Measurements from ENCODE around the gene SLC66A2. TPM values are rescaled to one million over a fixed set of nuclear protein-coding genes. Genes with fewer than 3 reads are reported as not detected.

Gene SLC66A2
- polyA plus RNA-seq, 4 donors, result 21.1 to 34.6 (median 30.0) TPM

GRCh38 chr18:79952456-79952995 is 1.1 kb upstream of the SLC66A2 start:
- DNase-seq (ENCODE audit: low read depth in 4 of 4, low spot score in 2 of 4), result no peak

GRCh38 chr18:79950515-79951341 is 725 bp downstream of the SLC66A2 start:
- no peak for DNase-seq (ENCODE audit: low read depth in 4 of 4, low spot score in 2 of 4)

GRCh38 chr18:79949697-79950487 is 1.6 kb downstream of the SLC66A2 start:
- DNase-seq (ENCODE audit: low read depth in 4 of 4, low spot score in 2 of 4), result no peak

- DNase-seq (ENCODE audit: low read depth in 4 of 4, low spot score in 2 of 4), result no peak
Observed at GRCh38 chr18:79948719-79949411, 2.6 kb downstream of the SLC66A2 start.

- no peak for DNase-seq (ENCODE audit: low read depth in 4 of 4, low spot score in 2 of 4)
Observed at GRCh38 chr18:79947881-79948610, 3.4 kb downstream of the SLC66A2 start.

- no peak for DNase-seq (ENCODE audit: low read depth in 4 of 4, low spot score in 2 of 4)
Observed at GRCh38 chr18:79947054-79947755, 4.2 kb downstream of the SLC66A2 start.

GRCh38 chr18:79945118-79946042 is 6.1 kb downstream of the SLC66A2 start:
- no peak for DNase-seq (ENCODE audit: low read depth in 4 of 4, low spot score in 2 of 4)

- DNase-seq (ENCODE audit: low read depth in 4 of 4, low spot score in 2 of 4), result no peak
Observed at GRCh38 chr18:79944746-79945117, 6.7 kb downstream of the SLC66A2 start.

- DNase-seq (ENCODE audit: low read depth in 4 of 4, low spot score in 2 of 4), result no peak
Observed at GRCh38 chr18:79944126-79944731, 7.2 kb downstream of the SLC66A2 start.

GRCh38 chr18:79943608-79944125 is 7.8 kb downstream of the SLC66A2 start:
- DNase-seq (ENCODE audit: low read depth in 4 of 4, low spot score in 2 of 4), result no peak

- DNase-seq (ENCODE audit: low read depth in 4 of 4, low spot score in 2 of 4), result no peak
Observed at GRCh38 chr18:79942786-79943607, 8.5 kb downstream of the SLC66A2 start.

GRCh38 chr18:79942211-79942610 is 9.2 kb downstream of the SLC66A2 start:
- DNase-seq (ENCODE audit: low read depth in 4 of 4, low spot score in 2 of 4), result no peak

GRCh38 chr18:79941473-79942119 is 9.9 kb downstream of the SLC66A2 start:
- no peak for DNase-seq (ENCODE audit: low read depth in 4 of 4, low spot score in 2 of 4)

- no peak for DNase-seq (ENCODE audit: low read depth in 4 of 4, low spot score in 2 of 4)
Observed at GRCh38 chr18:79940814-79941472, 10.5 kb downstream of the SLC66A2 start.

- DNase-seq (ENCODE audit: low read depth in 4 of 4, low spot score in 2 of 4), result no peak
Observed at GRCh38 chr18:79940126-79940813, 11.2 kb downstream of the SLC66A2 start.
